DMS53 (cell line): ENCODE measurements around the gene PATJ.

ENCODE experiments used
- DNase-seq: peaks from one replicate; lab custom pipeline; 2025; lab: John Stamatoyannopoulos, UW

Gene PATJ

DNA sequence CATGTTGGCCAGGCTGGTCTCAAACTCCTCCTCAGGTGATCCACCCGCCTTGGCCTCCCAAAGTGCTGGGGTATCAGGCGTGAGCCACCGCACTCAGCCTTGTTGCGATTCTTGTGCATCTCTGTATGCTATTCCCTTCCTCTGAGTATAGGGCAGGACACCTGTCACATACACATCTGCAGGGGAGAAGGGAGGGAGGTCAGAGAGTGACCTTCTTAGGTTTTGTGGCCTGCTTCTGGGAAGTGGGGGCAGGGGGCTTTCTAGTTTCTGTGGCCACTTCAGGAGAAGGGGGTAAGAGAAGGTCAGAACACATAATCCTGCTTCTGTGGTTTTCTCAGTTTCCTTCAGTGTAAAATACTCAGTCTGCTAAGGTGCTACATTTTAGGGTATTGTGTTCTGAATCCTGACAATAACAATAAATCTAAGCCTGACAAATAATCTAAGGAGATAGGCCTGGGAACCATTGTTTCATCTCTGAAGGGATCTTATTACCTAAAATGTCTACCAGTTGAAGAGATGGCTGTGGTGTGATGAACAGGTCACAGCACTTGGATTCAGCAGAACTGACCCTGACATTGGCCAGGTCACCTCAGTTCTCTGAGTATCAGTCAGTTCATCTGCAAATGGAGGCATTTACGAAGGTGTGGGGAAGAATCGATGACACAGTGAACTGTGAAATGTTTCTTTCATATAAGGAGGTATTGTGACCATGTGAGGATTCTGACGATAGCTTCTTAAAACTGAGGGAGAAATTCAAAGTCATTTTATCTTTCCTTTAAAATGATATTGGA is 239.8 kb downstream of the PATJ start:
- no peak for DNase-seq

DNA sequence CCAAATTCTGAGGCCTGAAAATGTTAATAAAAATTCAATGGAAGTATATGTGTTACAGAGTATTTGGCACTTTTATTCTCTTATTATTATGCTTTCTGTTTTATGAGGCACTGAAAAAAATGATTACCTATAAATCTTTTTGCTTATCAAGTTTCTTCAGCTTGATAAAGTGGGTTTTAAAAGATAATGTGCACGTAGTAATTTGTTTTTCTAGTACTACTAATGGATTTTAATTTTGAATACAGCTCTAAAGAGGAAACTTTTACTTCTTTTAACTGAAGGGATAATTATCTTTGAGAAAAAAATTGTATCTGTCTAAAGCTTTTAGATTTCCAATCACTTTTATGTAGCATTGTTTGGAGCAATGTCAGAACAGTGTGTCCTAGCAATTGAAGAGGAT is 241.0 kb downstream of the PATJ start:
- no peak for DNase-seq

DNA sequence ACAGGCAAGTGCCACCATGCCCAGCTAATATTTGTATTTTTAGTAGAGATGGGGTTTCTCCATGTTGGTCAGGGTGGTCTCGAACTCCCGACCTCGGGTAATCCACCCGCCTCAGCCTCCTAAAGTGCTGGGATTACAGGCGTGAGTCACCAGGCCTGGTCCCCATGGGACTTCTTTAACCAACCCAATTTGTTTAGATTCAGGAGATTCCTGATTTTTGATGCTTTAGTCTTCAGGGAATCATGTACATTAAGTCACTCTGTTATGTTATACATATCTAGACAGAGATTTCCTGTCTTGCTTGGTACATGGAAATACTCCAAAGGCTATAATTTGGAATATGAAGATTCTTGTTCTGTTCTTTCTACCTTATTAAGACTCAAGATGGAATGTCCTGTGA is 250.0 kb downstream of the PATJ start:
- no peak for DNase-seq

DNA sequence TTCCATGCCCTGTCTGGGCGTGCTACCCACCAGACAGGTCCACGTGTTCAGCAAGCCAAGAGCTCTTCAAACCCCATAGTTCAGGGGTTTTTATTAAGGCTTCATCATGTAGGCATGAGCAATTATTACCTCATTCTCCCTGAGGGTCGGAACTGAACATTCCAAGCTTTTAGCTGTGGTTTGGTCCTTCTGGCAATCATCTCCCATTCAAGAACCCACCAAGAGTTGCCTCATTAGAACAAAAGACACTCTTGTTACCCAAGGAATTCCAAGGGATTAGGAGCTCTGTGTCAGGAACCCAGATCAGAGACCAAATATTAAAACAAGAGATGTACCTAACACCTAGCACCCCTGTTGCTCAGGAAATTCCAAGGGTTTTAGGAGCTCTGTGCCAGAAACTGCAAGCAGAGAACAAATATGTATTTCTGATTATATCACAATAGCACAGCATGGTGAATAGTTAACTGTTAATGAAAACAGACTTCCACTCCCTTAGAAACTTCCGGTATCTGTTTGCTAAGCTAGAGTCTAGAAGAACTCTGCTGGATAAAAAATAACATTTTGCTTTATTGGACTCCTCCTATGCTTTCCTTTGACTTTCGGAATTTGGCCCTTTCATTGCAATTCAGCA is 251.2 kb downstream of the PATJ start:
- DNase-seq: no peak

DNA sequence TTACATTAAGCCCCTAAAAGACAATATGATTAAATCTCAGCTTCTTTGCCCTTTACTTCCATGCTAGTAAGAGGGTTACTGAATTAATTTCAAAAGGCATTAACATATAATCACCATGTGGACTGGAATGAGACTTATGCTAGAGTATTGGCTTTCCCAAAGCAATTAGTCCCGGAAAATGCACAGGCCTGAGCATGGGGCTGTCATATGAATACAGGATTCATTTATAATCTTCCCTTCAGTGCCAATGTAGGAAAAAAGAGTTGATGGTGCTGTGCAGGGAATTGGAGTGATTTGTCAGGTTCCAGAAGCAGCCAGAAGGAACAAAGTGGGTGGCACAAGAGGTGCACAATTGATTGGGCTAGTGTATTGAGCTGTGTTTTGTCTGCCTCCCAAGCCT is 253.4 kb downstream of the PATJ start:
- no peak for DNase-seq

DNA sequence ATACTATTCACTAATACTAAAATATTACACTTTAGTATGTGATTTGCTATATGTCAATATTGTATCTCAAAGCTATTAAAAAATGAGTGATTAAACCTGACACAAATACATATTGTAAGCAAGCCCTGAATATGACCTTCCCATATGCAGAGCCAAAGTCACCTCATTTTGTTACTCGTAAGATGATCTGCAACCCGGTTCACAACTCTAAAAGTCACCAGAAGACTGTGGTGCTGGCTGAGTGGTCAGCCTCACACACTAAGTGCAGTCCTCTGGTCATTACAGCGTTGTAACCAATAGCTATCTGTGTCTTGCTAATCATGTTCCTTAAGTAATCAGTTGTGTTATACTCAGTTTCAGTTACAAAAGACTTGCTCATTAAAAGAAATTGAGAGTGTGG is 254.8 kb downstream of the PATJ start:
- no peak for DNase-seq

DNA sequence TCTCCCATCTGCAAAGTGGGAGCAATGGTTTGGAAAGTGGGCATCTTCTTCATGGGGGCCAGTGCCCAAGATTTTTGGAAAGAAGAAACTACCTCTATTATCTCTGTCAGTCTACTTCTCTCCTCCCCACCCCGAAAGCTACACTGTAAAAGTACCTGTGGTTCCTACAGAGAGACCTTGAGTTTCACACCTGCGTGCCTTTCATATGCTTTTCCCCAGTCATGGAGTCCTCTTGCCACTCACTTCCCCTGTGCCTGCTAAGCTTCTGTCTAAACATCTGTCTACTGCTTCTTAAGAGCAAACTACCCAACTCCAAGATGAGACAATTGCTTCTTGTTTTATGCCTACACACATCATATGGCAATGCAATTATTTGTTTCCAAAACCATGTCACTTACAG is 261.5 kb downstream of the PATJ start:
- DNase-seq: no peak

DNA sequence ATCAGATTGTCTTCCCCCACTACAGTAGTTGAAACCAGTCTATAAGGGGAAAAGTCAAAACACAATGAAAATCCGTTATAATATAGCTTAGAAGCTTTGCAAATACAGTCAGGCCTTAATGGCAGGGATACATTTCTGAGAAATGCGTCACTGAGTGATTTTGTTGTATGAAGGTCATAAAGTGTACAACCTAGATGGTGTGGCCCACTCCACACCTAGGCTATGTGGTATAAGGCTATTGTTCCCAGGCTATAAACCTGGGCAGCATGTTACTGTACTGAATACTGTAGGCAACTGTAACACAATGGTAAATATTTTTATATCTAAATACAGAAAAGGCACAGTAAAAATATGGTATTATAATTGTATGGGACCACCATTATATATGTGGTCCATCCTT is 264.4 kb downstream of the PATJ start:
- no peak for DNase-seq

DNA sequence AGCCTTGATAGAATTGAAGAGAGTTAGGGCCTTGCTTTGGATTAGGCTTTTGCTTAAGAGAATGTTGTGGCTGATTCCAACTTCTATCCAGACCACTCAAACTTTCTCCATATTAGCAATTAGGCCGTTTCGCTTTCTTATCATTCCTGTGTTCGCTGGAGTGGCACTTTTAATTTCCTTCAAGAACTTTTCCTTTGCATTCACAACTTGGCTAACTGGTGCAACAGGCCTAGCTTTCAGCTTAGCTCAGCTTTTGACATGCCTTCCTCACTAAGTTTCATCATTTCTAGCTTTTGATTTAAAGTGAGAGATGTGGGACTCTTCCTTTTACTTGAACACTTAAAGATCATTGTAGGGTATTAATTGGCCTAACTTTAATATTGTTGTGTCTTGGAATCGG is 268.7 kb downstream of the PATJ start:
- DNase-seq: no peak

DNA sequence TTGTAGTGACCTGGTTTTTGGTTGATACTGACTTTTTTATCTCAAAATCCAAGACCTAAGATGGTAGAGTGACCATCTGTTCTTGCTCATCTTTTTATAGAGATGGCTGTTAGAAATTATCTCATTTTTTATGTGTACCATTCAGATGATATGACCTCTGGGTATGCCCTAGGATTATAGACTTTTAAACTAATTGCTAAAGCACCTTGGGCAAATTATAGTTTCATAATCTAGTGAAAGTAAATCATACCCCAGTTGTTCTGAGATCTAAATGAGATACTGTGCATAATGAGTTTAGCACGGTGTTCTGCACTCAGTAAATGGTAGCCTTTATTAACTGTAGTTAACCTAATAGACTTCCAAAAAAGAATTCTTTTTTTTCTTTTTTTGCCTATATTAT is 269.8 kb downstream of the PATJ start:
- DNase-seq: no peak

DNA sequence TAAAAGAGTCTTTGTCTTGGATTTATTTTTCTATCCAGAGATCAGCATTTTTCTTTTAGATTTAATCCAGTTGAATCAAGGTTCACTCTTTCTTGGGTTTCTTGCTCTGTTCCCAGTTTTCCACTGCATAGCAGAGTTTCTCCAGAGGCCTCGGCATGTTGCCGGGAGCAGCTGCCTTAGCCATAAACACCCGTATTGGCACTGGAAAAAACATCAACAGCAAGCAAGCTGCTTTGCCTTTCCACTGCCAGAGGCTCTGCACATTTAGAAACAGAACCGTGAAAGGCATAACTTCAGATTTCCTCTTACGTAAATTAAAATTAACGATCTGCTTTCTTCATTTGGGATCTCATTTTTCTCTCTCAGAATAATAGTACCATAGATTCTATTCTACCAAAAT is 270.6 kb downstream of the PATJ start:
- DNase-seq: no peak

DNA sequence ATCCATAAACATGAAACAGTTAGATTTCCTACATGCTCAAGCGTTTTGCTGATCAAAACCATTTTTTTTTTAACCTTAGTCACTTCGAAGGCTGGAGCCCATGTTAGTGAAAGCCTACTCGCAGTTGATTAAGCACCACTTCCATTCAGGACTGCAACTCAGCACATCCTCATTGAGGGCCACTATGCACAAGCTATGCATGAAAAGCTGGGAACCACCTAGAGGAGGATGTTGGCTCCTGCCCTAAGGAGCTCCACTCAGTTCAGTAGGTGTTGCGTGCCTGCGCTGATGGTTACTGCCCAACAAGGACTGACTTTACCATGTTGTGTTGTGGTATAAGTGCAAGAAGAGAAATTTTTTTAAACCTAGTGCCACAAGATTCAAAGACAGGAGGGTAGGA is 271.0 kb downstream of the PATJ start:
- DNase-seq: no peak

DNA sequence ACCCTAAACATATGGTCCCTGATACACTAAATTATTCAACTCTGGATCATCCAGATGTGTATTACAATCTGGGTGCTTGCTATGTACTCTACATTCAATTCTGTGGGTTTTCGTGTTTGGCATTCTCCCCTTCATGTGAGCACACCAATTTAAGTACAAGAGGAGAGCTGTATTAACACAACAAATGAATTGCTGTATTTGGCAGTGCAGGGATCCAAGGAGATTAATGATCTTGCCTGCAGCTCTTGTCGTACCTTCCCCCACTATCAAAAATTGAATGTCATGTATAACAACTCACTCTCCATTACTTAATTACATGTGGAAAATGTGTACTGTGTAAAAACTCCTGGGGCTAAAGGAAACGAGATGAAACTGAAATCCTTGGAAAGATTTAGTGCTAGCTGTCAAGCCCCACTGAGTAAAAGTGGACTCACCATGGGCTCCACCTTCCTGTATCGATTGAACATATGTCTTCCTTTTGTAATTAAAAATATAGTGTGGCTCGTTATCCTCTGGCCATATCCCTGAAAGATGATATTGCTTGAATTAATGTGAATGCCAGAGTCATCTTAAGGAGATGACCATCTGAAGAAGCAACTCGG is 280.2 kb downstream of the PATJ start:
- no peak for DNase-seq

DNA sequence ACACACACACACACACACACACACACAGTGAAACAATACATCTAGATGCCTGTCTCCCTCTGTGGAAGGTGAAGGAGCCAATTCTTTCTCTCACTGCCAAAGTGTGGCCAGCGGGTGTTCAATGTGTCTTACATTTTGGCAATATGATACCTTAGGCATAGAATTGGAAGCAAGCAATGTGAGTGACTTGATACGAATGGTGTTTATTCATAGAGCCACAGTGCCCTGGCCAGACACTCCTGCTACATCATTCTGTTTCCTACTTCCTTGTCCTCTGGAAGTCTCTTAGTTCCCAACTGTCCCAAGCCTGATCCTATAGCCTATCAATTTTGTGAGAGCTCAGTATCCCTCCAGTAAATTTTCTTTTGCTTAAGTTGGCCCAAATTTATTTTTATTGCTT is 282.4 kb downstream of the PATJ start:
- no peak for DNase-seq

DNA sequence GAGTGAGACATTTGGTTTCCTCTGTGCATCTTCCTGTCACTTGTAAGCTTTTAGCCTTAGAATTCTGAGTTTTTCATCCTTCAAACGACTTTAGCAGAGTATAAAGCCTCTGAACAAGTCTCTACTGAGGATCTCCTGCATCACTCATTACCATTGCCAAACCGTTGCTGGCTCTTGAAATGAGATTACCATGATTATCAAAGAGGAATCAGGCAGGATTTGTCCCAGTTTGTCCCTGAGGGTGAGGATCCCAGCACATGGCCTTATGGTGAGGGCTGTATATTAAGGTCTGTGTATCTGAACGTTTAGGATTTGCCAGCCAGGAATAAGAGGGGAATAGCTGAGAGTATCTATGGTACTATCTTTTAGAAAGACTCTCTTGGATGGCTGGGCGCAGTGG is 282.9 kb downstream of the PATJ start:
- DNase-seq: no peak

DNA sequence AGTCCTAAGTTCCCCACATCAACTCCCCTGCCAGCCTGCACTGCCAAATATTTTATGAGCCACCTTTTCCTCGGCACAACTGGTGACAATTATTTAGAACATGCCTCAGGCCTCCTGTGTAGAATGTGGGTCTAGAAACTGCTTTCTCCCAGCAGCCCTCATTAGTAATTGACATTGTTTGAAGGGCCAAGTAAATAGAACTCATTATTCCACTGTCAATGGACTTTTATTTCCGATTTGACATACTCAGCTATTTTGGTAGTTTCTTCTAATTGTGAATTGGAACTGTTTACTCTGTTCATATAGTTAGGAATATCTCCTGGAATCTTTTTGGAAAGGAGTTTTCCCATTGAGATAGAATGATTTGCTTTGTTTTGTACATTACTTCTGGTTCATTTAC is 283.6 kb downstream of the PATJ start:
- DNase-seq: no peak

DNA sequence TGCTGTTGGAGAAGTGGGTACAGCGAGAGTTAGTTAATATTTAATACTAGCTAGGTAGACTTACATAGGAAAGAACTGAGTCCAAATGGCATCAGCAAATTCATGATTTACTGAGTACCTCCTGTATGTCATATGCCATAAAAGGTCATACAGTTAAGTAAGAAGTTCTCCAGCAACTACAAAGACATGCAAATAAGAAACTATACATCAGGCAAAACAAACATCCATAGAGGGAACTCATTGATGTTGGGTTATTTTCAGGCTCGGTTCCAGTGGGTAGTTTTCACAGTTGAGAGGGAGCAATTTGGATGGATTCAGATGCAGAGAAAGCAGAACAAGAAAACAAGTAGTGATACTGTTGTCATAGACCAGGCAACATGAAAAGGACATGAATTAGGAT is 287.4 kb downstream of the PATJ start:
- DNase-seq: no peak

DNA sequence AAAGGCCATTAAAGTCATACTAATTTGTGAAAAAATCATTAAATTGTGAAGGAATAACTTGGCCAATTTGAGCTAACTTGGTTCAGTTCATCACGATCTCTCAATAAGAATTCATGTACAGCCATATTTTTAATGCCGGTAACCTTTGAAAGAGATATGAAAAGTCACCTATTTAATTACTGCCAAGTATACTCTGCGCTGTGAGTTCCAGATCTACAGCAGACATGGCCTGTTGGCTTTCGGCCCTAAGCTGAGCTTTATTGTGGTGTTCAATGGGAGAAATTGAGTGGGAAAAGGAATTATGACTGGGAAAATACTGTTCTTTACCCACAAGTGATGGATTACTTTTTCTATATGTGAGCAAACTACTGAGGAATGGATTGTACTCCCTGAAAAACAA is 292.5 kb downstream of the PATJ start:
- DNase-seq: no peak

DNA sequence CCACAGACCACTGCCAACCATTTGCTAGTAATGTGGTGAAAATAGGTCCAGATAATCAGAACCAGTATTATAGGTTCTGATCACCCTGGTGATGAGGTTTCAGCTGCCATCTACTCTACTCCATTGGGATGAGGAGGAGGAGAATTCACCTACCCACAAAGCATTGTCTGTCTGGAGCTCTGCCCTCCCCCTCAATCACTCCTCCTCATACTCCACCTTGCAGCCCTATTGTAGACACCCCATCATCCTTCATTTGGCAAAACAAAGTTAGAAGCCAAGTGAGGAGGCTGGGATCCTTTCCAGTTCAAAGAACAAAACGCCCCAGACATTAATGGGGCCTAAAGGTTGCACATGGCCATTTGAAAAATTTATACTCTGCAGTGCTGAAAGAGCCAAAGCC is 295.0 kb downstream of the PATJ start:
- no peak for DNase-seq

DNA sequence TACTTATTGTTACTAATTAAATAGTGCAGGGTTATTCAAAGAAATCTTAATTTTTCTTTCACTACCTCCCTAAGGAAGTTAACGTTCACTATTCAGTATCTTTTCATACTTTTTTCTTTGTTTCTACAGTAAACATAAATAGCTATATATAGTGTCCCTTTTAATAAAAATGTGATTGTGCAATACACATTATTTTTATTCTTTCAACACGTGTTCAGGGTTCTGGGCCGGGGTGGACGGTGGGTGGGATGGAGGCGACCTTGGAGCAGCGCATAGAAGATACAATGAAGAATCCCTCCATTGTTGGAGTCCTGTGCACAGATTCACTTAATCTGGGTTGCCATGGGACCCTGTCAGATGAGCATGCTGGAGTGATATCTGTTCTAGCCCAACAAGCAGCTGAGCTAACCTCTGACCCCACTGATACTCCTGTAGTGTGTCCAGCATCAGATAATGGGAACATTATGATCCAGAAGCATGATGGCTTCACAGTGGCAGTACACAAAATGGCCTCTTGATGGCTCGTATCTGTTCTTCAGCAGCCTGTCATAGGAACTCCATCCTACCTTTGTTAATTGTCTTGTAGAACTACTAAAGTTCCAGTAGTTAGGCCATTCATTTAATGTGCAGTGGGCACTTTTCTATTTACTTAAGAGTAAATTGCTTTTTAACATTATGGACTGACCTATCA is 296.5 kb downstream of the PATJ start:
- peak; percentile 42 for DNase-seq

DNA sequence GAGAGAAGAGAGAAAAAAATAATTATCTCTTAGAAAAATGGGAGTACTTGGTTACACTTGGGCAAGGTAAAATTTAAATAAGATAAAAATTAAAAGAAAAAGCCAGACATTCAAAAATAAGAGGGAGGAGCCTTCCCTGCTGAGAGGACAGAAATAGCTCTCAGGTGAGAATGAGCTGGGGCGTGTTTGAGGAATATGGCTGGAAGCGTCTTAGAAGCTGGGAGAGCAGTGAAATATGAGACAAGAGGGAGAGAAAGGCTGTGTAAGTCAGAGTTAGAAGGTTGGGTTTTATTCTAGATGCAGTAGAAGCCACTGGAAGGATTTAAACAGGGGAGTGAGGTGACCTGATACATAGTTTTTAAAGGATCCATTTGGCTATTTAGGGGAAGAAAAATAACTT is 298.2 kb downstream of the PATJ start:
- peak; percentile 13 for DNase-seq

DNA sequence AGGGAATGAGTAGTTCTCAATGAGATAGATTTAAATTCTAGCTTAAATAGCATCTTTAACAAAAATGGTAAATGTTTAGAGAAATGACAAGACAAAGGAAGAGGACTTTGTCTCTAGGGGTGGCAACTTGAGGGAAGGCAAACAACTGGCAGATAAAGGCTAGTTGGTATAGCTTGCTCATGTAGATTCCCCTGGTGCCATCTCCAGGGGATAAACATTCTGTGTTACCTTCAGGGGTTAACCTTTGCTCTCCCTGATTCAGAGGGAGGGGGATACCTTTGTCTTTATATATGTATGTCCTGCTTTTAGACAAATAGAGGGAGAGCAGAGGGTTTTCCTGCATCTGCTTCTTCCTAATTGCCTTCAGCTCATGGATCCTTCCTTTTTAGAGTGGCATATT is 298.7 kb downstream of the PATJ start:
- no peak for DNase-seq

DNA sequence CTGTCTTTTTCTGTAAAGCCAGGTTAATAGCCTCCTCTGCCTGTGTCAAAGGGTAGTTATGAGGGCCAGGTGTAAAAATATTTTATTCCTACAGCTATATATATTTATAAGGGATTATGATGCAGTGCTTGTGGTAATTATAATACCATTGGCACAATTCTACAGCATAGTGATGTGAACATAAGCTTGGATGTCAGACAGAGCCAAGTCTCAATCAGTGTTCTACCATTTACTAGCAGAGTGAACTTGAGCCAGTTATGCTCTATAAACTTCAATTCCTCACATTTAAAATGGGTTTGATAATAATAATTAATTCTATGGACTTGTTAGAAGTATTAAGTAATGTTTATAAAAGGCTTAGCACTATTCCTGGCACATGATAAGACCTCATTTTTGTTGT is 300.9 kb downstream of the PATJ start:
- DNase-seq: no peak
